ENCODE results near the gene FOXK1.
A peak's percentile ranks its signal among the peaks of the same experiment; 100 is the strongest.
"Not testable (repeated sequence)": the region's sequence is repeated elsewhere in the genome, so short reads cannot be mapped to it uniquely, and the experiment has no call there.

The FOXK1 gene

DNA sequence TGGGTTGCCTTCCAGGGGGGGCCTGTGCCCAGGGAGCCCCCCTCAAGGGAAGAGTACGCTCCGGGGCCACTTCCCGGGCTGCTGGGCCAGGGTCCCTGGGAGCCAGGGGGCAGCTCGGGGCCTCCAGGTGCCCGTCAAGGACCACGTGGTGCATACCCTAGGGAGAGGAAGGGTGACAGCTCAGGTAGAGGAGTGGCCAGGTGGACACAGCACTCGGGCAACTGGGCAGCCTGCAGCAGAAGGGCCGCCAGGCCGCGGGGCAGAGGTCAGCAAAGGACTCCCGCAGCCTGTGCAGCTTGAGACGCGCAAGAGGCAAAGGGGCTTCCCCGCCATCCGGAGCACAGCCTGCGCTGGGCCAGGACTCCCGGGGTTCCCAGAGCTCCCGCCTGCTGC lies 119.7 kb downstream of the FOXK1 start:
- peak in 1 of 2 experiments; percentile 22 for DNase-seq

DNA sequence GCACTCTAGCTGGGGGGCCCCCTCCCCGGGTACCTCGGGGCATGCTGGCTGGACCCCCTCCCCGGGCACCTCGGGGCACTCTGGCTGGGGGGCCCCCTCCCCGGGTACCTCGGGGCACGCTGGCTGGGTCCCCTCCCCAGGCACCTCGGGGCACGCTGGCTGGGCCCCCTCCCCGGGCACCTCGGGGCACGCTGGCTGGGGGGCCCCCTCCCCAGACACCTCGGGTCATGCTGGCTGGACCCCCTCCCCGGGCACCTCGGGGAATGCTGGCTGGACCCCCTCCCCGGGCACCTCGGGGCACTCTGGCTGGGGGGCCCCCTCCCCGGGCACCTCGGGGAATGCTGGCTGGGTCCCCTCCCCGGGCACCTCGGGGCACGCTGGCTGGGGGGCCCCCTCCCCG lies 120.5 kb downstream of the FOXK1 start:
- not testable (repeated sequence) for DNase-seq

GRCh38 chr7:4803397-4804241 lies 121.5 kb downstream of the FOXK1 start:
- no peak for DNase-seq

DNA sequence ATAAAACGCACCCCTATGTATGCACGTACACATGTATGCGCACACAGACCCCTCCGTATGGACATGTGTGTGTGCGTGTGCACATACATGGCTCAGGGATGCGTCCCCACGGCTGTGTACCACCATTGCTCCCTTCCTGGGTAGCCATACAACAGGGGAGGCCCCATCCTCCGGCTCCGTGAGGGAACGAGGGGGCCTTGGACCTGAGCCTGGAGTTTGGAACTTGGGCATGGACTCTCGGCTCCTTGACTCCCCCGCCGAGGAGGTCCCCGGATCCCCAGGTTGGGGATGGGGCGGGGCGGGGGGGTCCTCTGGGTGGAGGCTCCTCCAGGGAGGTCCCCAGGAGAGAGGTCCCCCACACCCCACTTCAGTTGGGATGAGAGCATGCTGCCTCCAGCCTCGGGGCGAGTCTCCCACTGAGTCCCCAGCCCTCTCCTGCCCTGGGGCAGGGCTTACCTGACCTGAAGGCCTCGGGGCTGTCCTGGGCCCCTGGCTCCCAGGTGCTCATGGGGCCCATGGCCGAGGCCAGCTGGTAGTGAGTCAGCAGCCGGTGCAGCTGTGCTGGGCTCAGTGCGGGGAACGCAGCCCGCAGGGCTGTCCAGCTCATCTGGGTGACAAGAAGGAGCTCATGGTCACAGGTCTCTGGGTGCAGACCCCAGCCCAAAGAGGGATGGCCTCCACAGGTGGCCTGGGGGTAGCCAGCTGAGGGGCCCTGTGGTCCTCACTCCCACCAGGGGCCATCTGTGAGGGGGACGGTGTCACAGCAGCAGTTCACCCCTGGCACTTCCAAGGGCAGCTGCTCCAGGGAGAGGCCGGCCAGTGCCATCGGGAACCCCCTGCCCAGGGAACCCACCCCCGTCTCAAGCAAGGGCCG lies 123.3 kb downstream of the FOXK1 start:
- DNase-seq = no peak

DNA sequence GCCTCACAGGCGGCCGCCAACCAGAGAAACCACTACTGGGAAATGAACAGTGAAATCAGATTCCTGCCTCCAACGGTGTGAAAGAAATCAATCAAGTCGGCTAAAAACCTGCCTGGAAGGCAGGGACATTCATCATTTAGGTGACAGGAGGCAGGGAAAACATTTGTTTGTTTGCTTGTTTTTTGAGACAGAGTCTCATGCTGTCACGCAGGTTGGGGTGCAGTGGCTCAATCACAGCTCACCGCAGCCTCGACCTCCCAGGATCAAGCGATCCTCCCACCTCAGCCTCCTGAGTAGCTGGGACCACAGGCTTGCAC lies 123.8 kb downstream of the FOXK1 start:
- DNase-seq = no peak

GRCh38 chr7:4806983-4807597 lies 125.0 kb downstream of the FOXK1 start:
- no peak for DNase-seq

- DNase-seq = no peak
Observed at GRCh38 chr7:4807598-4808016, 125.5 kb downstream of the FOXK1 start.

DNA sequence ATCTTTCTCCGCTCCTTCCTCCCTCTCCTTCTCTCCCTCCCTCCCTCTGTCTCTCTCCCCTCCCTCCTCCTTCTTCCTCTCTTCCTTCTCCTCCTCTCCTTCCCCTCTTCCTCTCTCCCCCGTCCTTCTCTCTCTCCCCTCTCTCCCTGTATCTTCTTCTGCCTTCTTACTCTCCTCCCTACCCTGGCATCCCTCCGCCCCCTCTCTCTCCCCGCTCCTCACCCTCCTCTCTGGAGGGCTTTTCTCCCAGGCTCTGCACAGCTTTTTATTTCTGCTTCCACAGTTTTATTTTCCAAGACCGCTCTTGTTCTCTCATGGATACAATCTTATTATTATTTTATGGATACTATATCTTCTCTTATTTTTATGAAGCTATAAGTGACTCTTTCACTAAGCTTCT lies 125.9 kb downstream of the FOXK1 start:
- DNase-seq = no peak

DNA sequence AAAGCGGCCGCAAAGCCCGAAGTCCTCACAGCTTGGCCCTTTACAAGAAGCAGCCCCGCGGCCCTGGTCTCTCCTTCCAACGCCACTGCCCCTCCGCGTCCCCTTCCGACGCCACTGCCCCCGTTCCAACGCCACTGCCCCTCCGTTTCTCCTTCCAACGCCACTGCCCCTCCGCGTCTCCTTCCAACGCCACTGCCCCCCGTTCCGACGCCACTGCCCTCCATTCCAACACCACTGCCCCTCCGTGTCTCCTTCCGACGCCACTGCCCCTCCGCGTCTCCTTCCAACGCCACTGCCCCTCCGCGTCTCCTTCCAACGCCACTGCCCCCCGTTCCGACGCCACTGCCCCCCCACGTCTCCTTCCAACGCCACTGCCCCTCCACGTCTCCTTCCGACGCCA lies 126.5 kb downstream of the FOXK1 start:
- DNase-seq = no peak

DNA sequence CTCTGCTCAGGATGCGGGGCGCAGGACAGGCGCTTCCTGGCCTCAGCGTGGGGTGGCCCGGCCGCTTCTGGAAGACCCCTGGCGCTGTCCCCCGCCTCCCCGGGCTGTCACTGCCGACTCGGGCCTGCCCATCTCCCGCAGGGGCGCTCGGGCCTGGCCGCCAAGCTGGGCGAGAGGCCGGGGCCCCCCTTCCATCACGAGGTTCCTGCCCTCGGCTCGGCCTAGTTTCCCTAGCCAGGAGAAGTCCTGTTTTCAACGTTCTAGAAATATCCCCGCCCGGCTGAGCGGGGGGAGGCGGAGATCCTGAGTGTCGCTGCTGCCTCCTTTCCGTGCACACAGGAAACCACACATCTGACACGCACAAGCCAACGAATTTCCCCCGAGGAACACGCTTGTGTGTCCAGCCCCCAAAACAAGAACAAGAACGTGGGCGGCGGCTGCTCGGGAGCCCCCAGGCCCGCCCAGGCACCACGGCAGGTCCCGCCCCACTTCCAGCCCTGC lies 127.0 kb downstream of the FOXK1 start:
- no peak for DNase-seq

DNA sequence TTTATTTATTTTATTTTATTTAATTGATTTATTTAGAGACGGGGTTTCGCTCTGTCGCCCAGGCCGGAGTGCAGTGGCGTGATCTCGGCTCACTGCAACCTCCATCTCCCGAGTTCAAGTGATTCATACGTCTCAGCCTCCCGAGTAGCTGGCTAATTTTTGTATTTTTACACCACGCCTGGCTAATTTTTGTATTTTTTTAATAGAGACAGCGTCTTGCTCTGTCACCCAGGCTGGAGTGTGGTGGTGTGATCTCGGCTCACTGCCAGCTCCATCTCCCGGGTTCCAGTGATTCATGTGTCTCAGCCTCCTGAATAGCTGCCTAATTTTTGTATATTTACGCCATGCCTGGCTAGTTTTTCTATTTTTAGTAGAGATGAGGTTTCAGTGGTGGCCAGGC lies 127.6 kb downstream of the FOXK1 start:
- DNase-seq = no peak

DNA sequence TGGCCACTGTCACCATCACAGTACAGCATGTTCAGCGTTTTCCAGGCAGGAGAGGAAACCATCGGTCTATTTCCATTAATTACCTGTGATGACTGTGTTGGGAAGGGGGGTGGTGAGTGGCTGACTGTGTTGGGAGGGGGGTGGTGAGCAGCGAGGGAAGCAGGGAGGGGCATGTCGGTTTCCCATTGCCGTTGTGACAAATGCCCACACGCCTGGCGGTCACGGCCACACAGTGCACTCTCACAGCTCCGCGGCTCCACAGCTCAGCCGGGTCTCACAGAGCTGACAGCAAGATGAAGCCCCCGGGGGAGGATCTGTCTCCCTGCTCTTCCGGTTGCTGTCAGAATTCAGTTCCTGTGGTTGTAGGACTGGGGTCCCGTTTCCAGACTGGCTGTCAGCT lies 132.3 kb downstream of the FOXK1 start:
- DNase-seq = no peak

DNA sequence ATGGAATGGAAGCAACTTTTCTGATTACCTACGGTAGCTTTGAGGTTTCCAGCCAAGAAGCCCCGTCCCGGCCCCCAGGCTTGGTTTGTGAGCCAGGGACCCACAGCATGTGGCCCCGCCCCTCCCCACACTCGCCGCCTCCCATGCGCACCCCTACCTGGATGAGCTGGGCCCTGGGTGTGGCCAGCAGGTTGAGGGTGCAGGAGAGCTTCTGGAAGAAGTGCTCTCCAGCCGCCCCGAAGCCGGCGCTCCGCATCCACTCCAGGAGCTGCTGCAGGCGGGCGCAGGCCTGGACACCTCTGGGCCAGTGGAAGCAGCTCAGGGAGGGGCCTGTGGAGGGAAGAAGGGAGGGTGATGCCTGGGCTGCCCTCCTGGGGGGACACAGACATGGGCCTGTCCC lies 133.0 kb downstream of the FOXK1 start:
- DNase-seq = no peak

- DNase-seq = no peak
Observed at GRCh38 chr7:4815609-4816418, 133.7 kb downstream of the FOXK1 start.

GRCh38 chr7:4816419-4817080 lies 134.5 kb downstream of the FOXK1 start:
- DNase-seq = no peak

DNA sequence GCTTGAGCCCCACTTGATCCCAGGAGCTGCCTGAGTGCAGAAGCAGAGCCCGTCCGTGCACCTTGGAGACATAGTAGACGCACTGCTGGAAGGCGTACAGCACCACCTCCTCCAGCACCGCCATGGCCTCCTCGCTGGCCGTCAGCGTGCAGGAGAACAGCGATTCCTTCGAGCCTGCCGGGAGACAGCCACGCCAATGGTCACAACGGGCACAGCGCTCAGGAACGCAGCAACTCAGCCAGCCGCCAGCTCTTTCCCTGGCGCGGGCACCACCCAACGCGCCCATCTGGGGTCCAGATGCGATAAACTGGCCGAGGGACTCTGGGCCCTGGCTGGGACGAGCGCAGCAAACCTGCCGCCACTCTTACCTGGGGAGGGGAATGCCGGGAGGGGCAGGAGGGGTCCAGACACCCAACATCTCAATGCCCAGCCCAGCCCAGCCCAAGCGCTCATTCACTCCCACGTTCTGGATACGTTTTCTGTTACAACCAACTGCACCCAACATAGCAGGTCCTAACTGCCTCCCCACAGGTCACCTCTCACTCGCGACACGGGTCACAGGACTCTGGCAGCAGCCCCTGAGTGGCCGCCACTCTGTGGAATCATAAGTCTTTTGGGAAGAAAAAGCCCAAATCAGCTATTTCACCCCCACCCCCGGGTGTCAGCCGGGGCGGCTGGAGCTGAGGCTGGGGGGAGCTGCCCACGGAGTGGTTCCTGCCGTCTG lies 135.2 kb downstream of the FOXK1 start:
- DNase-seq = no peak

DNA sequence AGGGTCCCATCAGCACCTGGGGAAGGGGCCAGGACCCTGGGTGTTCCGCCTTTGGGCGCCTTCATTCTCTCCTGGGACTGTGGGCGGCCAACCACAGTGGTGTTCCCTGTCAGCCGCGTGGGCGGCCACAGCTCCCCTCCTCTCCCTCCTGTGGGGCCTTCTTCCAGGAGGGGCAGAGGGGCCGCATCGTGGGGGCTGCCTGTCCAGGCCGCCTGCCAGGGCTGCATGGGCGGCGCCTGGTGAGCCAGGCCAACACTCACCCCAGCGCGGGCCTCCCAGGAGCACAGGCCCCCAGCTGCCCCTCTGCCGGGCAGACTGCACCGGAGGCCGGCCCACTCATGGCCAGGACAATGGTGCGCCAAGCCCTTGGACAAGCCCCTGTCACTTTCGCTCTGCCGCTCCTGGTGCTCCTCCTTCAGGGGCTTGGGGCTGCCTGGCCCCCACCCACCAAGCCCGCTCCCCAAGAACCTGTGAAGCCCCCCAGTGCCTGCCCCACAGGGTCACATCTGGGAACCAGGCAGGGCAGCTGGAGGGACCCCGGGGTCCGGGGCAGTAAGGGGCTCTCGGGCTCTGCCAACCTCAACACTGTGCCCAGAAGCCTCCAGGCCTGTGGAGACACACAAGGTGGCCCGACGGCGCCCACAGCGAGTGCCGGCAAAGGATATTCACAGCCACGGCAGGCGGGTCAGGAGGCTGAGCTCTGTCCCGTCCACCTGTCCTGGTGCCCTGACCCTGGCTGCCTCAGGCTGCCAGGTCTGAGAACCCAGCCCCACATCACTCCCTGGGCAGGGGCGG lies 136.1 kb downstream of the FOXK1 start:
- DNase-seq = no peak

DNA sequence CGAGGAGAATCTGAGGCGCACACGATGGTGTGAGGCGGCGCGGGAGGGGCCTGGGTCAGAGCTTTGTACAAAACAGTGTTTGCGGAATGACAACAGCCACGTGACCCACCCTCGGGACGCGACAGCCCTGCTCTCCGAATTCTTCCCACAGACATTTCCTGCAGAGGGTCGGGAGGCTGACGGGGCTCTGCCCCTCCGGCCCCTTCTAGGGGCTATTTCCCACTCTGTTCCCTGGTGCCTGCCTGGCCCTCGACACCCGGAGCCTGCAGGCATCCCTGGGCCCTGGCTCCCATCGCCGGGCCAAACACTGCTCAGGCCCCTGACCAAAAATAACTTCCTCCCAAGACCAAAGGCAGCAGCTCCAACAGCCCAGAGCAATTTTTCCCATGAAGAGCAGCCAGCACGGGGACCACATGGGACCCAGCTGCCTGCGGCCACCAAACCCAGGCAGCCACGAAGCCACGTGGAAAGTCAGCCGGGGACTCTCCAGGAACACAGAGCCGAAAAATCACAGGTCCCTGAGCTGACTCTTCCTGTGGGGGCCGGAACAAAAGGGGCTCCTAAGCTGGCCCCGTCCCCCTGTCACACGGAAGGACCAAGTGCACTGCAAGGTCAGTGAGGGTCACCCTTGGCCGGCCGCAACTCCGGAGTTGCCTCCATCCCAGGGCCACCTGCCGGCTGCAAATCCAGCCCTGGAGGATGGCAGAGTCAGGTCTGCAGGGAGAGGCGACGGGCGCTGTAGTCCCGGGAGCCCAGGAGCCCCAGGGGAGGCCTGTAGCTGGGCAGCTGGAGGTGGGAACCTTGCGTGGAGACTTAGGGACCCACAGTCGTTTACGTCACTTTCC lies 137.7 kb downstream of the FOXK1 start:
- no peak for DNase-seq

- no peak for DNase-seq
Observed at GRCh38 chr7:4820405-4820966, 138.4 kb downstream of the FOXK1 start.

Data from NCI-H524 (cell line).